ENCODE data around the gene MUC3A. TPM values are rescaled to one million over a fixed set of nuclear protein-coding genes. Genes with fewer than 3 reads are reported as not detected.

The MUC3A gene
- total and polyA plus RNA-seq, 2 experiments from 2014 or later = 16.3 to 44.4 TPM

- no peak for TF ChIP-seq REST (IDR thresholded peaks at IDR 0.05; ENCODE audit: unreplicated experiment)
- TF ChIP-seq STAT1 (IDR thresholded peaks at IDR 0.05; ENCODE audit: unreplicated experiment) = no peak
- TF ChIP-seq CTCF (conservative IDR thresholded peaks at IDR 0.05; ENCODE audit: low read depth in 2 of 2) = no peak
- TF ChIP-seq JUNB (IDR thresholded peaks at IDR 0.05; ENCODE audit: unreplicated experiment) = no peak
- no peak for TF ChIP-seq EZH2phosphoT487 (IDR thresholded peaks at IDR 0.05; ENCODE audit: unreplicated experiment)
- TF ChIP-seq, protein P1, sequence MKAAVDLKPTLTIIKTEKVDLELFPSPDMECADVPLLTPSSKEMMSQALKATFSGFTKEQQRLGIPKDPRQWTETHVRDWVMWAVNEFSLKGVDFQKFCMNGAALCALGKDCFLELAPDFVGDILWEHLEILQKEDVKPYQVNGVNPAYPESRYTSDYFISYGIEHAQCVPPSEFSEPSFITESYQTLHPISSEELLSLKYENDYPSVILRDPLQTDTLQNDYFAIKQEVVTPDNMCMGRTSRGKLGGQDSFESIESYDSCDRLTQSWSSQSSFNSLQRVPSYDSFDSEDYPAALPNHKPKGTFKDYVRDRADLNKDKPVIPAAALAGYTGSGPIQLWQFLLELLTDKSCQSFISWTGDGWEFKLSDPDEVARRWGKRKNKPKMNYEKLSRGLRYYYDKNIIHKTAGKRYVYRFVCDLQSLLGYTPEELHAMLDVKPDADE (IDR thresholded peaks at IDR 0.05) = no peak
- TF ChIP-seq ZNF114 (CRISPR knock-in tag; IDR thresholded peaks at IDR 0.05) = no peak
- no peak for TF ChIP-seq CREB1 (CRISPR knock-in tag; IDR thresholded peaks at IDR 0.05; ENCODE audit: low read depth)
These were observed 14.1 kb downstream of the MUC3A start (continued) for GRCh38 chr7:100963386-100963785.

GRCh38 chr7:100963874-100964273 lies 14.5 kb downstream of the MUC3A start:
- ATAC-seq (no peak), DNase-seq (ENCODE audit: low spot score) (no peak)
- H4K20me1 ChIP-seq (replicated peaks; ENCODE audit: insufficient read depth) = peaks cover 2% of the 10 kb centered on the region; the same call in 1 of the 2 replicates
- no peak overlapping the region for H3K4me3 ChIP-seq
- no peaks in the 10 kb centered on the region; the same call in 2 of the 3 replicates for H3K36me3 Mint-ChIP-seq (ENCODE audit: low read depth)
- H3F3A ChIP-seq (replicated peaks; ENCODE audit: low read depth) = peaks cover 15% of the 10 kb centered on the region
- no peaks in the 10 kb centered on the region for H3K36me3 ChIP-seq (ENCODE audit: insufficient read depth)
- H3K27ac Mint-ChIP-seq = no peak overlapping the region
- H2AFZ ChIP-seq = no peak overlapping the region
- no peak overlapping the region for H3K4me2 ChIP-seq
- H3K79me2 ChIP-seq (replicated peaks; ENCODE audit: insufficient read depth) = no peaks in the 10 kb centered on the region
- peaks cover 38% of the 10 kb centered on the region for H3K4me1 ChIP-seq (ENCODE audit: insufficient read depth)
- no peak overlapping the region; the same call in 2 of the 3 replicates for H3K4me3 Mint-ChIP-seq
- peaks cover 21% of the 10 kb centered on the region for H3K27me3 Mint-ChIP-seq (ENCODE audit: insufficient read depth, low read depth, poor library complexity)
- H3K9me2 ChIP-seq (ENCODE audit: insufficient read depth) = no peaks in the 10 kb centered on the region
- no peak overlapping the region for H3K27ac ChIP-seq (ENCODE audit: low read depth)
- H3K4me1 Mint-ChIP-seq = peaks cover 30% of the 10 kb centered on the region
- H3K9me3 Mint-ChIP-seq = no peaks in the 10 kb centered on the region
- peaks cover 20% of the 10 kb centered on the region for H3K27me3 ChIP-seq (ENCODE audit: insufficient read depth)
- TF ChIP-seq STAT1 (IDR thresholded peaks at IDR 0.05; ENCODE audit: unreplicated experiment) = no peak
- TF ChIP-seq CREB1 (CRISPR knock-in tag; IDR thresholded peaks at IDR 0.05; ENCODE audit: low read depth) = no peak
- no peak for TF ChIP-seq EZH2 (IDR thresholded peaks at IDR 0.05; ENCODE audit: low read depth, unreplicated experiment)
- TF ChIP-seq ZNF114 (CRISPR knock-in tag; IDR thresholded peaks at IDR 0.05) = no peak
- no peak for TF ChIP-seq REST (IDR thresholded peaks at IDR 0.05; ENCODE audit: unreplicated experiment)
